Stimulated activated naive CD4-positive, alpha-beta T cell treated with Interleukin-2 at 50 U/mL for 16 hours (primary cell): ENCODE measurements around the gene BAHCC1.

Experiments used
- DNase-seq: peaks from one replicate; lab custom pipeline; 2025; lab: John Stamatoyannopoulos, UW

The BAHCC1 gene

GRCh38 chr17:81461607-81462500 is 66.6 kb downstream of the BAHCC1 start:
- DNase-seq, result no peak

GRCh38 chr17:81462506-81463125 is 67.4 kb downstream of the BAHCC1 start:
- DNase-seq, result no peak

GRCh38 chr17:81463506-81463905 is 68.2 kb downstream of the BAHCC1 start:
- DNase-seq, result no peak

- no peak for DNase-seq
Measured at GRCh38 chr17:81464586-81464985, 69.3 kb downstream of the BAHCC1 start.

GRCh38 chr17:81465910-81466309 is 70.7 kb downstream of the BAHCC1 start:
- DNase-seq, result no peak

- no peak for DNase-seq
Measured at GRCh38 chr17:81466564-81467472, 71.6 kb downstream of the BAHCC1 start.

- DNase-seq, result no peak
Measured at GRCh38 chr17:81468111-81468769, 73.0 kb downstream of the BAHCC1 start.

GRCh38 chr17:81468770-81469121 is 73.5 kb downstream of the BAHCC1 start:
- no peak for DNase-seq

- DNase-seq, result no peak
Measured at GRCh38 chr17:81469266-81469665, 74.0 kb downstream of the BAHCC1 start.

GRCh38 chr17:81470270-81470943 is 75.2 kb downstream of the BAHCC1 start:
- DNase-seq, result no peak

GRCh38 chr17:81470944-81471817 is 75.9 kb downstream of the BAHCC1 start:
- no peak for DNase-seq

- DNase-seq, result no peak
Measured at GRCh38 chr17:81471818-81472456, 76.7 kb downstream of the BAHCC1 start.

GRCh38 chr17:81473019-81473418 is 77.8 kb downstream of the BAHCC1 start:
- no peak for DNase-seq

GRCh38 chr17:81474958-81475357 is 79.7 kb downstream of the BAHCC1 start:
- no peak for DNase-seq

- DNase-seq, result no peak
Measured at GRCh38 chr17:81476097-81476496, 80.8 kb downstream of the BAHCC1 start.

GRCh38 chr17:81476635-81477034 is 81.4 kb downstream of the BAHCC1 start:
- DNase-seq, result no peak

GRCh38 chr17:81477173-81477572 is 81.9 kb downstream of the BAHCC1 start:
- DNase-seq, result no peak

- DNase-seq, result no peak
Measured at GRCh38 chr17:81478119-81478518, 82.9 kb downstream of the BAHCC1 start.

- no peak for DNase-seq
Measured at GRCh38 chr17:81479175-81480071, 84.2 kb downstream of the BAHCC1 start.
